Smooth muscle cell of the pulmonary artery (primary cell): ENCODE results near the gene CST6. TPM values are rescaled to one million over a fixed set of nuclear protein-coding genes. Genes with fewer than 3 reads are reported as not detected.

Source experiments
- total RNA-seq: library from RNA; depleted of rRNA; stranded (reverse); fragments of >200 nt; gene quantifications from 2 replicates; pipeline ENCODE4 v1.2.3, GENCODE V29; 2014

Gene CST6
- 2.9 and 6.1 TPM in 2 replicates for total RNA-seq

DNA sequence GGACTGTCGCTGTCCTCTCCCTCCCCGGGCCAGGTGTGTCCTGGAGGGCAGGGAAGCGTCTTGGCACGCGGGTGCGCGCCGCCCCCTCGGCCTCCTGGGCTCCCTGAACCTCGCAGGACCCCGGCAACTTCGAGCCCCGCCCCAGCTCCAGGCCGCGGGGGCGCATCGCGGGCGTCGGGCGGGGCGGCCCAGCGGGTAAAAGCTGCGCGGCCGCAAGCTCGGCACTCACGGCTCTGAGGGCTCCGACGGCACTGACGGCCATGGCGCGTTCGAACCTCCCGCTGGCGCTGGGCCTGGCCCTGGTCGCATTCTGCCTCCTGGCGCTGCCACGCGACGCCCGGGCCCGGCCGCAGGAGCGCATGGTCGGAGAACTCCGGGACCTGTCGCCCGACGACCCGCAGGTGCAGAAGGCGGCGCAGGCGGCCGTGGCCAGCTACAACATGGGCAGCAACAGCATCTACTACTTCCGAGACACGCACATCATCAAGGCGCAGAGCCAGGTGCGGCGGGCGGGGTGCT, at the start of gene CST6:
Gene CST6, plus strand, starts transcription at position 224 of the 519 bp plus-strand sequence. Its CDS starts 37 bp downstream, at position 261.

DNA sequence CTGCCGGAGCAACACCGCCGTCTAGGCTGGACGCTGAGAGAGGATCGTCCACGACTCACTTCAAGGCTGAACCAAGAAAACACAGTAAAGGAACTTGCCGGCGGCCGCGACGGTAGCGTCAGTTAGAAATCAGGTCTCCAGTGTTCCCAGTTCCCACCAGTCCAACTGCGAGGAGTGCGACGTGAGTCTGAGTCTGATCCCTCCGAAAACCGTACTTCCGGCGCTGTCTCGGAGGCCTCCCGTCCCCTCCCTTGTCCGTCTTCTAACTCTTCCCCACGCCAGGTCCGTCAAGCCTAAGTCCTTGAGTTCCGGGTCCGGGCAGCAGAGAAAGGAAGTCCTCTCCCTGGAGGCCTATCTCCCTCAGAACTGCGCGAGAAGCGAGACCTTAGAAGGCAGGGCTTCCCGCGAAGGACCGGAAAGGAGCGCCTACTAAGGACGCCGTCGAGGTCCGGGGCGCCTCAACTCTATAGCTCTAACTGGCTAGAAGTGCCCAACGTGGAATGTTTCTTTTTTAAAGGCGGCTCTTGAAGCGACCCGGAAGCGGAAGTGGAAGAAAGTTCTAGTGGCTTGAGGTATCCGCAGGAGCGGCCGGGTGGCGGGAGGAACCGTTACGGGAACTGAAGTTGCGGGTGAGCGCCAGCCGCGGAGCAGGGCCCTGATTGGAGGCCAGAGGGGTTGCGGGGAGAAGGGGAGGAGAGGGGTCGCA, 9.7 kb upstream of the CST6 start, which contains the start of the genes BANF1 and EIF1AD:
Gene BANF1, plus strand, starts transcription at position 562 of the 706 bp plus-strand sequence. CDS start 748 bp downstream, outside the sequence.
Gene EIF1AD, minus strand, starts transcription at position 216 of the 706 bp plus-strand sequence. CDS start 1,768 bp downstream, outside the sequence.

DNA sequence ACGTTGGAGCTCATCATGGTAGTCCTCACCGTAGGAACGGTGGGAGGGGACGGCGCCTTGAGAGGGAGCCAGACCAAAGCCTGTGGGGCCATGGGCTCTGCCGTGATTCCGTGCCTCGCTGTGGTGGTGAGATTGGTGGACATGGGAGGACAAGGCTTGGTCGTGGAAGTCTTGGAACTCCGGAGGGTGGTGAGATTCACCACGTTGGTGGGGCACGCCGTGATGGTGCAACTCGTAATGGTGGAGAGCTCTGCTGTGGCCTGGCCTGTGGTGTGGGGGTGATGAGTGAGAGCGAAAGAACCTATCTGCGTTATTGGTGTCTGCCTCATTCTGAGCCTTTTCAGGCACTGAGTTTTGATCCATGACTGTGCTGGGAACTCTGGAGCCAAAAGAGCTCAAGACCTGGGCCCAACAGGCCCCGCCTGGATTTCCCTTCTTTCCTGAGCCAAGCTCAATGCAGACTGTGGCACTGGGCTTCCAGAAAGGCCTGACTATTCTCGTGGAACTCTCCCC, 14.3 kb downstream of the CST6 start, which contains the start of gene CATSPER1:
Gene CATSPER1, minus strand, starts transcription at position 463 of the 513 bp plus-strand sequence. Its CDS starts 100 bp downstream, at position 363.

DNA sequence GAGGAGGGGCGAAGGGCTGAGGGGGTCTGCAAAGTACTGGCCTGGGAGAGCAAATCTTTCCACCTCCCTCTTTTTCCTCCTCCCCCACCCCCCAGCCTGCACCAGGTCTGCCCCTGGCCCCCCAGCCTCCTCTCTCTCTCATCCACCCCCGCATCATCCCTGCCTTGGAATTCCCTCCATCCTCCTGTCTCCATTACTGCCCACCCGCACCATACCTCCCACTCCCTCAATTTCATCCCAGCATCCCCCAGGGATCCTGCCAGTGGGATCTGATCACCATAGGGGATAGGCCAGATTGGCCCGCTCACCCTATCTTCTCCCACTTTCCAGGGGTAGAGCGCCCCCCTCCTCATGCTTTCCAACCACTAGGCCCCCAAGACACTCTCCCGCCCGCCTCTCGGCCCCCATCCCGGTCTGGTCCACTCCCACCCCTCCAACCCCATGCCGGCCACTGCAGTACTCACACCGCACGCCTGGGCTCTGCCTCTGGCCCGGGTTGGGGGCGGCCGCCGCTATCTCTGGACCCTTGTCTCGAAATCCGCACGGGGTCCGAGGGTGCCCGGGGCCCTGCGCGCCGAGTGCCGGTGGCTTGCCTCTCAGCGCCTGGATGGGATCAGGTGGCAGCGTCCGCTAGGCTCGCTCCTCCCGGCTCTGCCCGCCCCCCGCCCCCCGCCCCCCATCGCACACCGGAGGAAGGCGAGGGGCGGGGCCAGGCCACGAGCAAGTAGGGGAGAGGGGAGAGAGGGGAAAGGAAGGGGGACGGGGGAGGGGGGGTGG, 36.9 kb downstream of the CST6 start, which contains the start of gene GAL3ST3:
Gene GAL3ST3, minus strand, starts transcription at position 615 of the 777 bp plus-strand sequence. CDS start 3,746 bp downstream, outside the sequence.

DNA sequence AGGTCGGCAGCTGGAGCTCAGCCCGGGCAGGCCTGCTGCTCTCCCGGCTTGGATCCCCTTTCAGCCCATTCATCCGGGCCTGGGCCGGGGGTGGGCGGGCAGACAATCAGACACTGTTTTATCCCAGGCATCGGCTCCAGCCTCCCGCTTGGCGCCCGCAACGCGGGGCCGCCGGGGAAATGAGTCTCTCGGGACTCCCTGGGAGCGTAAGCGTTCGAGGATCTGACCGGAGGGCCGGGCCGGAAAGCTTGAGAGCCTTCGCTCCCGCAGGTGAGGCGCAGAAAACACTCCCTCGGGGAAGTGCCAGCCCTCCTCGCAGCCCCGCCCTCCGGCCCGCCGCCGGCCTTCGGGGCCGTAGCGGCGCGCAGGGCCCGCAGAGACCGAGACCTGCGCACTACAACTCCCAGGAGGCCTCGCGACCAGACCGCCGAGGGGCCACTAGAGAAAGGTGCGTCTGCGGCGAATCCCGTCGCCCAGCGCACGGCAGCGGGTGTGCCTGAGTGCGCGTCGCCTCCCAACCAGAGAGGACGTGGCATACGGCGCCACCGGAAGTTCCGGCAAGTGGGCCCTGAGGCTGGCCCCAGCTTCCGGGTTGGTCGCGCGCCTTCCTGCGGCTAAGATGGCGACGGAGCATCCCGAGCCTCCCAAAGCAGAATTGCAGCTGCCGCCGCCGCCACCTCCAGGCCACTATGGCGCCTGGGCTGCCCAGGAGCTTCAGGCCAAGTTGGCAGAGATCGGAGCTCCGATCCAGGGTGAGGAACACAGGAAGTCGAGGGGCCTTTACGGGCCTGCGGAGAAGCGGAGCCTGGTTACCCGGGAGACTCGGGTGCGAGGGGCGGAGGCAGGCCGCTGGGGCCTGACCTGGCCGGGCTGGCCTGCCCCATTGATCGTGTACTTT, 40.2 kb downstream of the CST6 start, which contains the start of gene SF3B2:
Gene SF3B2, plus strand, starts transcription at position 599 of the 898 bp plus-strand sequence. Its CDS starts 21 bp downstream, at position 620.

Other genes with a start within 250 kb of the CST6 start
- 7.6 and 12.5 TPM in 2 replicates for gene AP5B1, start 231.0 kb upstream of the CST6 start, total RNA-seq
- gene OVOL1, start 224.9 kb upstream of the CST6 start, total RNA-seq, result not detected in 2 replicates
- gene SNX32, start 178.0 kb upstream of the CST6 start, total RNA-seq, result 1.3 and 4.0 TPM in 2 replicates
- 662 and 789 TPM in 2 replicates for gene CFL1, start 153.8 kb upstream of the CST6 start, total RNA-seq
- gene MUS81, start 151.6 kb upstream of the CST6 start, total RNA-seq, result 35.4 and 52.0 TPM in 2 replicates
- 114 and 154 TPM in 2 replicates for gene EFEMP2, start 139.2 kb upstream of the CST6 start, total RNA-seq
- gene CTSW, start 132.2 kb upstream of the CST6 start, total RNA-seq, result 0.07 TPM in 1 of 2 replicates, not detected in the other
- 144 and 156 TPM in 2 replicates for gene FIBP, start 123.5 kb upstream of the CST6 start, total RNA-seq
- gene CCDC85B, start 121.3 kb upstream of the CST6 start, total RNA-seq, result 50.8 and 53.9 TPM in 2 replicates
- 9.8 and 26.0 TPM in 2 replicates for gene FOSL1, start 111.6 kb upstream of the CST6 start, total RNA-seq
- gene C11orf68, start 92.9 kb upstream of the CST6 start, total RNA-seq, result 28.4 and 31.1 TPM in 2 replicates
- 126 and 160 TPM in 2 replicates for gene DRAP1, start 92.6 kb upstream of the CST6 start, total RNA-seq
- gene TSGA10IP, start 66.5 kb upstream of the CST6 start, total RNA-seq, result not detected in 2 replicates
- gene SART1, start 50.3 kb upstream of the CST6 start, total RNA-seq, result 28.2 and 31.3 TPM in 2 replicates
- 33.9 and 42.4 TPM in 2 replicates for gene EIF1AD, start 9.9 kb upstream of the CST6 start, total RNA-seq
- gene BANF1, start 9.5 kb upstream of the CST6 start, total RNA-seq, result 17.0 and 19.5 TPM in 2 replicates
- gene CATSPER1, start 14.5 kb downstream of the CST6 start, total RNA-seq, result 0.20 TPM in 1 of 2 replicates, not detected in the other
- 0.13 and 0.59 TPM in 2 replicates for gene GAL3ST3, start 37.2 kb downstream of the CST6 start, total RNA-seq
- 100 and 118 TPM in 2 replicates for gene SF3B2, start 40.4 kb downstream of the CST6 start, total RNA-seq
- 47.6 and 75.8 TPM in 2 replicates for gene PACS1, start 58.3 kb downstream of the CST6 start, total RNA-seq
- gene KLC2, start 245.7 kb downstream of the CST6 start, total RNA-seq, result 27.0 and 34.0 TPM in 2 replicates